H1 (cell line): Measurements from ENCODE around the gene GTSF1L.

Experiments
- POLR2A ChIP-seq, 2 experiments: IDR thresholded peaks; 1 replicate in 1 of 2; 2 replicates in 1 of 2; pipeline ENCODE4 v1.6.1; 2011; ENCODE audit warnings: low read depth in 2 of 2, low read length in 2 of 2, mild to moderate bottlenecking in 2 of 2; ENCODE audit errors: control extremely low read depth in 1 of 2
- RAD21 ChIP-seq, 2 experiments: IDR thresholded peaks in 1 of 2; conservative IDR thresholded peaks in 1 of 2; 2 replicates each; pipeline ENCODE4 v1.6.1; 2011; ENCODE audit warnings: low read depth in 2 of 2, low read length in 2 of 2, improper control_type of control experiment in 1 of 2, inconsistent platforms in 1 of 2, mild to moderate bottlenecking in 1 of 2, moderate library complexity in 1 of 2

DNA sequence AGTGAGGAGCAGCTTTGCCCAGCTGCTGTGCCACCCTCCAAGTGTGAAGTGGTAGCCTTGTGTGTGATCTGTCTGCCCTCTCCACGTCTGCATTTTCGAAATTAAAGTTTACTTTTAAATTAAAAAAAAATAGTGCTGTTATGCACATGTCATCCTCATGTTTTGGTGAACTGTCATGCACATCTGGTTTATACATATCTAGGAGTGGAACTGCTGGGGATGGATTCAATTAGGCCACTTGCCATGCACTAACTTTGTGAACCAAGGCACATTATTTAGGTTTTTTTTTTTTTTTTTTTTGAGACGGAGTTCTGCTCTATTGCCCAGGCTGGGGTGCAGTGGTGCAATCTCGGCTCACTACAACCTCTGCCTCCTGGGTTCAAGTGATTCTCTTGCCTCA lies 3.6 kb downstream of the GTSF1L start:
- TF ChIP-seq POLR2A (IDR thresholded peaks at IDR 0.05; ENCODE audit: control extremely low read depth in 1 of 2, low read depth in 2 of 2, low read length in 2 of 2) (no peak), RAD21 (IDR thresholded peaks at IDR 0.05 in 1 of 2, conservative IDR thresholded peaks at IDR 0.05 in 1 of 2; ENCODE audit: low read depth in 2 of 2, low read length in 2 of 2) (no peak)
